Measurements from ENCODE around the gene NOTCH4. TPM values are rescaled to one million over a fixed set of nuclear protein-coding genes. Genes with fewer than 3 reads are reported as not detected.

The NOTCH4 gene
- total RNA-seq, 1 donor from 2014 or later: 4.7 TPM

DNA sequence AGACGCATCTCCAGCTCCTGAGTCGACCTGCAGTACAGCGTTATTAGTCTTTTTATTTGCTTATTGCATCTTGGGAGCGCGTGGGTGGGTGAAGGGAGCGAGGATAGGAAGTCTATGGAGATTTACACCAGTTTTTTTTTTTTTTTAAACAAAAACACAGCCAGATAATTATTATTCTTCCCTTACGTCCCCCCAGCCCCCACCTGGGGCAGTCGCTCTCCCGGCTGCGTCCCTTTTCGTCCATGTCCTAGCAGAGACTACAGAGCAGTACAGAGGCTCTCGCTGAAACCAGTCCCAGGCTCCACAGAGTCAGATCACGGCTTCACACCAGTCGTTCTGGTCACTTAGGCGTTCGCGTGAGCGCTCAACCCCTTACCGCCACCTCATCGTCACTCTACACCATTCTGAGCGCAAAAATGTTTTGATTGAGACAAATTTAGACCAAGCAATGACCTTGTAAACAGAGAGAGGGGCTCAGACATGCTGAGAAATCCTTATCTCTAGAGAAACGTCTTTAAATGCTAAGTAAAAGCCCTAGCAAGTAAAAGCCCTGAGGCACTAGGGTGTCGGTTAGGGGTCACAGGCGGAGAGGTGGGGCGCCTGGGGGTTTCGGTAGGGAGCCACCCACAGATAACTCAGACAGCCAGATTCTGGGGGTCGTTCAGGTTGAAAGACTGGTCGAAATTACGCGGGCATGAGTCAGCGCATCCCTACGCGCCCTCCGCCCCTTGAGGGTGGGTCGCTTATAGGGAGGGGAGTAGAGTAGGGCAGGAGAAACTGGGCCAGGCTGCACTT is 70.9 kb downstream of the NOTCH4 start:
- Mint-ChIP-seq H3K4me1 (ENCODE audit: low read depth) (peaks cover 26% of the 10 kb centered on the region), H3K27ac (peak overlapping the region; percentile 98), H3K4me3 (ENCODE audit: low read depth) (peak overlapping the region; percentile 99), H3K9me3 (ENCODE audit: low read depth) (no peaks in the 10 kb centered on the region), H3K27me3 (peaks cover 13% of the 10 kb centered on the region), H3K36me3 (ENCODE audit: insufficient read depth) (peaks cover 12% of the 10 kb centered on the region)
- peak; percentile 21 for DNase-seq (ENCODE audit: low spot score, unreplicated experiment)
- TF ChIP-seq, protein P1, sequence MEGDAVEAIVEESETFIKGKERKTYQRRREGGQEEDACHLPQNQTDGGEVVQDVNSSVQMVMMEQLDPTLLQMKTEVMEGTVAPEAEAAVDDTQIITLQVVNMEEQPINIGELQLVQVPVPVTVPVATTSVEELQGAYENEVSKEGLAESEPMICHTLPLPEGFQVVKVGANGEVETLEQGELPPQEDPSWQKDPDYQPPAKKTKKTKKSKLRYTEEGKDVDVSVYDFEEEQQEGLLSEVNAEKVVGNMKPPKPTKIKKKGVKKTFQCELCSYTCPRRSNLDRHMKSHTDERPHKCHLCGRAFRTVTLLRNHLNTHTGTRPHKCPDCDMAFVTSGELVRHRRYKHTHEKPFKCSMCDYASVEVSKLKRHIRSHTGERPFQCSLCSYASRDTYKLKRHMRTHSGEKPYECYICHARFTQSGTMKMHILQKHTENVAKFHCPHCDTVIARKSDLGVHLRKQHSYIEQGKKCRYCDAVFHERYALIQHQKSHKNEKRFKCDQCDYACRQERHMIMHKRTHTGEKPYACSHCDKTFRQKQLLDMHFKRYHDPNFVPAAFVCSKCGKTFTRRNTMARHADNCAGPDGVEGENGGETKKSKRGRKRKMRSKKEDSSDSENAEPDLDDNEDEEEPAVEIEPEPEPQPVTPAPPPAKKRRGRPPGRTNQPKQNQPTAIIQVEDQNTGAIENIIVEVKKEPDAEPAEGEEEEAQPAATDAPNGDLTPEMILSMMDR (IDR thresholded peaks at IDR 0.05; ENCODE audit: unreplicated experiment): no peak

DNA sequence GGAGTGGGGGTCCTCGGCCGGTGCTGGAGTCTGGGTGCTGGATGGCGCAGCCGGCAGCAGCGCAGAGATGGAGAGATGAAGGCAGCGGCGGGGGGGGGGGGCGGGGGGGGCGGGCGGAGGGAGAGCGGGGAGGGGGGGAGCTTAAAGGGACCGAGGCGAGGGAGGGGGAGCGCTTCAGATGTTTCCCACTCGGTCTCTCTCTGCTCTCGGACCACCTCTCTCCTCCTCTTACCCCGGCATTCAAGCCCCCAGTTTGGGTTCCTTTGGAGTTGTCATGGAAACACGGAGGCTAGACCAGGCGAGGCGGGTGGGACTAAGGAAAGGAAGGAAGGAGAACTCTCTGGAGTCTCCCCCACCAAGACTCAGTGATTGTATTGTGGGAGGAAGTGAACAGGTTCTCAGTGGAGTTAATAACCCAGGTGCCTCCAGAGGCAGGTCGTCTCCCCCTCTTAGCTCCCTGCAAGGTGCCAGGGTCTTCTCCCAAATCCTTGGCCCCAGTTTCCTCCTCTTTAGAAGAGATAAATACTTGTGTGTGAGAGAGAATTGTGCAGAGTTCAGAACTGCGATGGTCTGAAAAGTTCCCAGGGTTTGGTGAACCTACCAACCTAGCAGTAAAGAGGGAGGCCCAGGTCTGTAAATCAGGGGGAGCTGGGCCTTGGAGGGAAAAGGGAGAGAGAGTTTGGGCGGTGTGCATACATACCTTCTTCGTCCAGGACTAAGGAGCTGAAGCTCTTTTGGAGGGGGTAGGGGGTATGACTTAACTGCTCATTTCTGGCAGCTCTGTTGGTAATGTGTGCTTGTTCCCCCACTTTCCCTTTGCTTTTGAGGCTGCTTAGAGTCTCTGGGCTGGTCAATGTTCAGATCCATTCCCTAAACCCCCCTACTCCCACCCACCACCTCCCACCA is 71.8 kb downstream of the NOTCH4 start, which contains the start of gene PRRT1:
TSS of gene PRRT1 (minus strand) at position 77 of the 906 bp plus-strand sequence. CDS start 112 bp downstream, outside the sequence.
- H3K4me1 Mint-ChIP-seq (ENCODE audit: low read depth): peaks cover 26% of the 10 kb centered on the region
- H3K36me3 Mint-ChIP-seq (ENCODE audit: insufficient read depth): peaks cover 6% of the 10 kb centered on the region
- no peak for DNase-seq (ENCODE audit: low spot score, unreplicated experiment)
- peak within 1 kb of the TSS; percentile 98 for H3K27ac Mint-ChIP-seq
- H3K27me3 Mint-ChIP-seq: peaks cover 13% of the 10 kb centered on the region
- TF ChIP-seq, protein P1 (IDR thresholded peaks at IDR 0.05; ENCODE audit: unreplicated experiment): no peak
- no peaks in the 10 kb centered on the region for H3K9me3 Mint-ChIP-seq (ENCODE audit: low read depth)
- peak within 1 kb of the TSS; percentile 99 for H3K4me3 Mint-ChIP-seq (ENCODE audit: low read depth)

DNA sequence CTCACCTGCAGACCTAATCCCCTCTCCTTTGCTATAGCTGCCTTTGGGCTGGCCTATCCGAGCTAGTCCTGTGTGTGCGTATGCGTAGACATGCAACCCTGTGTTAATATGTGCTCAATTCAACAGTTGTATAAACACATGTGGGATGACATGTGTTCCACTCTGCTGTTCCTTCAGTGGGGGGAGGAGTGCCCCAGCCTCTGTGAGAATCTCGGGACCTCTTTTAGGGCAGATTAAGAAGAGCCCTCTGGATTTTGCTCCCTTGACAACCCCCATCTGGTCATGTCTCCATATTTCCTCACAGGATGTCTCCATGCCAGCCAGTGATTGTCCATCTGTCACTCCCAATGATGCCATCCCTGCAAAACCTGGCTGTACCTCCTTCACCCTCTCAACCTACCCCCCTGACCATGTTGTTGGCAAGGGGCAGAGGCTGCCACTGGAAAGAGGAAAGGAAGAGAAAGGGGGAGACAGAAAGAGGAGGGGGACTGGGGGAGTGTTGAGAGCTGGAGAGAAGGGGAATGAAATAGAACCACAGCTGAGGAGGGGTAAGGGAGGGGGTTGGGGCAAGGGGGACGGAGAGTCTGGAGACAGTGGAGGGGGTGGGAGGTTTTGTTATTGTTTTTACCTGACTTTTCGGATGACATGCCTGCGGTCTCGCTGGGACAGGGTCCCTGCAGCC is 72.5 kb downstream of the NOTCH4 start:
- Mint-ChIP-seq H3K27ac (peak overlapping the region; percentile 73), H3K36me3 (ENCODE audit: insufficient read depth) (peaks cover 6% of the 10 kb centered on the region), H3K4me1 (ENCODE audit: low read depth) (peaks cover 32% of the 10 kb centered on the region), H3K4me3 (ENCODE audit: low read depth) (peak overlapping the region; percentile 33), H3K27me3 (peaks cover 13% of the 10 kb centered on the region), H3K9me3 (ENCODE audit: low read depth) (no peaks in the 10 kb centered on the region)
- no peak for DNase-seq (ENCODE audit: low spot score, unreplicated experiment)
- TF ChIP-seq, protein P1 (IDR thresholded peaks at IDR 0.05; ENCODE audit: unreplicated experiment): no peak

DNA sequence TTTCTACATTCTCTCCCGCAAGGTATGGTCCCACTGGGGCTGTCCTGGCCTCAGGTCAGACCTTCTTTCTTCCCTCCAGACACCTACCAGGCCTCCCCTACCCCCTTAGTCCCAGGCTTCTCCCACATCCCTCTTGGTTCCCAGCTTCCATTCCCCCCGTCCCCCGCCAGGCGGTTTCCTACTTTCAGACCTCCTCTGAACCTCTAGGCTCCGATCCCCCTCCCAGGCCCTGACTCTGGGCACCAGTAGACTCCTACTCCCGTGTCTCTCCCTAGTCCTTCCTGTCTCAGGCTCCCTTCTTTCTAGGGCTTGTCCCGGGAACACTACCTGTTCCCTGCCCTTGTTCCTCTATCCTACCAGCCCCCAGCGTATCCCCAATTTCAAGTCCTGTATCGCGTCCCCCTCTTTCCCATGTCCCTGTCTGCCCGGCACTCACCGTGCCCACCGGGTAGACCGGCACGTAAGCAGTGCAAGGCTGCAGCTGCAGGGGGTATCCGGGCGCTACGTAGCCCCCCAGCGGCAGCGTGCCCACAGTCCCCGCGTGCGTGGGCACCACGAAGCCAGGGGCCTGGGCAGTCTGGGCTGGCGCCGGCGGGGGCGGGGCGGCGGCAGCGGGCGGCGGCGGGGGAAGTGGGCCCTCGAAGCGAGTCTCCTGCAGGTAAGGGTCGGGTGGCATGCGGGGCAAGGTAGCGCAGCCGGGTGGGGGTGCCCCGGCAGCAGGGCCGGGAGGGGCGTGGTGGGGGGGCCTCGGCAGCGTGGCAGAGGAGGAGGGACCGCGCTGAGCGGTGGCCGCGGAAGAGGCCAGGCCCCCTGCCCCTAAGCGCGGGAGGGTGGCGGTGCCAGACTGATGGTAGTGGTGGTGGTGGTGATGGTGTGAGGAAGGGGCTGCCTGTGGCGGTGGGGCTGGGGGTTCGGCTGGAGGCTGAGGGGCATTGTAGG is 73.7 kb downstream of the NOTCH4 start:
- no peak for DNase-seq (ENCODE audit: low spot score, unreplicated experiment)
- Mint-ChIP-seq H3K27me3 (peaks cover 13% of the 10 kb centered on the region), H3K9me3 (ENCODE audit: low read depth) (no peaks in the 10 kb centered on the region), H3K4me1 (ENCODE audit: low read depth) (peaks cover 30% of the 10 kb centered on the region), H3K36me3 (ENCODE audit: insufficient read depth) (peaks cover 4% of the 10 kb centered on the region), H3K27ac (no peak overlapping the region), H3K4me3 (ENCODE audit: low read depth) (no peak overlapping the region)
- TF ChIP-seq, protein P1 (IDR thresholded peaks at IDR 0.05; ENCODE audit: unreplicated experiment): no peak

Data from progenitor cell of endocrine pancreas (in vitro differentiated cells).